ENCODE measurements around the gene PLEKHM3.

PLEKHM3 gene

DNA sequence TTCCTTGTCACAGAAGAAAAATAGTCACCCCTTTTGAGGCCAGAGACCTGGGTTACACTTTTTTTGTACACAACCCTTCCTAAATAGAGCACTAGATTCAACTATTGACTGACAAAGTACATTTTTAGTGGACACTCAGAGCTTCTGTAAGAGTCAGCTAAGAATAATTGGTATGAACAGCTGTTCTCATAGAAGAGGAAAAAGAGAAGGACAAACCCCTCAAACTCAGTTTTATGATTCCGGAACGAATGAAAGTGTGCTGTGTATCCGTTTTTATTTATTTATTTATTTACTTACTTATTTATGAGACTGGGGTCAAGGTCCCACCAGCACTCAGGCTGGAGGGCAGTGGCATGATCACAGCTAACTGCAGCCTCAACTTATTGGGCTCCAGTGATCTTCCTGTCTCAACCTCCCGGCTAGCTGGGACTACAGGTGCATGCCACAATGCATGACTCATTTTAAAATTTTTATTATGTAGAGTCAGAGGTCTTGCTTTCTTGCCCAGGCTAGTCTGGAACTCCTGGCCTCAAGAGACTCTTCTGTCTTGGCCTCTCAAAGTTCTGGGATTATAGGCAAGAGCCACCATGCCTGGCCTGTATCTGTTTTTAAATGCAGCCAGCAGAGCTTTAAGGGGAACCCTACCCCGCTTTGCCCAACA lies 219.6 kb downstream of the PLEKHM3 start:
- Histone ChIP-seq H3K27me3 (ENCODE audit: insufficient read depth, low read length, poor library complexity, severe bottlenecking) (no peaks in the 10 kb centered on the region), H3K4me2 (ENCODE audit: low read depth, low read length, poor library complexity, severe bottlenecking) (no peak overlapping the region), H3K9ac (ENCODE audit: low read depth, low read length, poor library complexity, severe bottlenecking) (no peak overlapping the region), H3K9me2 (replicated peaks; ENCODE audit: low read depth, low read length) (no peaks in the 10 kb centered on the region), H3K4me3 (ENCODE audit: low read length, poor library complexity, severe bottlenecking) (no peak overlapping the region), H3F3A (ENCODE audit: low read depth) (no peaks in the 10 kb centered on the region), H2AFZ (ENCODE audit: low read length) (no peak overlapping the region), H4K20me1 (ENCODE audit: insufficient read depth, low read length, poor library complexity, severe bottlenecking) (no peaks in the 10 kb centered on the region), H3K4me1 (ENCODE audit: insufficient read depth, low read length, poor library complexity, severe bottlenecking) (peaks cover 31% of the 10 kb centered on the region), H3K79me2 (ENCODE audit: insufficient read depth, low read length) (no peaks in the 10 kb centered on the region), H3K9me3 (ENCODE audit: insufficient read depth, low read depth, low read length) (no peaks in the 10 kb centered on the region), H3K36me3 (ENCODE audit: insufficient read depth, low read length) (no peaks in the 10 kb centered on the region)
- TF ChIP-seq EZH2phosphoT487 (IDR thresholded peaks at IDR 0.05; ENCODE audit: borderline replicate concordance) (no peak), CTCF (conservative IDR thresholded peaks at IDR 0.05; ENCODE audit: low read length) (no peak)

DNA sequence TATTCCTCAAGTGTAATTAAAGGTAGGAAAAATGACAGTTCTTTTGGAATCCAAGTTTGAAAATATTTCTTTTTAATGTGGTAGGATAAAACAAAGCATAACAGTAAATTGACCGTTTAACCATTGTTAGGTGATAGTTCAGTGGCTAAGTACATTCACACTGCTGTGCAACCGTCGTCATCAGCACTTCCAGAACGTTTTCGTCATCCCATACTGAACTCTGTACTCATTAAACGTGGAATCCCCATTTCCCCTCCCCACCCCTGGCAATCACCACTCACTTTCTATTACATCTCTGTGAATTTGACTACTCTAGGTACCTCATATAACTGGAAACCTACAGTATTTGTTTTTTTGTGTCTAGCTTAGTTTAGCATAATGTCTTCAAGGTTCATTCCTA lies 222.7 kb downstream of the PLEKHM3 start:
- peaks cover 31% of the 10 kb centered on the region for H3K4me1 ChIP-seq (ENCODE audit: insufficient read depth, low read length, poor library complexity, severe bottlenecking)
- no peaks in the 10 kb centered on the region for H3K36me3 ChIP-seq (ENCODE audit: insufficient read depth, low read length)
- no peak overlapping the region for H2AFZ ChIP-seq (ENCODE audit: low read length)
- H3K79me2 ChIP-seq (ENCODE audit: insufficient read depth, low read length), result no peaks in the 10 kb centered on the region
- no peaks in the 10 kb centered on the region for H4K20me1 ChIP-seq (ENCODE audit: insufficient read depth, low read length, poor library complexity, severe bottlenecking)
- no peaks in the 10 kb centered on the region for H3K9me2 ChIP-seq (replicated peaks; ENCODE audit: low read depth, low read length)
- H3K27me3 ChIP-seq (ENCODE audit: insufficient read depth, low read length, poor library complexity, severe bottlenecking), result no peaks in the 10 kb centered on the region
- no peak overlapping the region for H3K9ac ChIP-seq (ENCODE audit: low read depth, low read length, poor library complexity, severe bottlenecking)
- H3K9me3 ChIP-seq (ENCODE audit: insufficient read depth, low read depth, low read length), result no peaks in the 10 kb centered on the region
- no peak for TF ChIP-seq CTCF (conservative IDR thresholded peaks at IDR 0.05; ENCODE audit: low read length)
- TF ChIP-seq EZH2phosphoT487 (IDR thresholded peaks at IDR 0.05; ENCODE audit: borderline replicate concordance), result no peak
- no peaks in the 10 kb centered on the region for H3F3A ChIP-seq (ENCODE audit: low read depth)
- no peak overlapping the region for H3K4me3 ChIP-seq (ENCODE audit: low read length, poor library complexity, severe bottlenecking)
- no peak overlapping the region for H3K4me2 ChIP-seq (ENCODE audit: low read depth, low read length, poor library complexity, severe bottlenecking)

- H3F3A ChIP-seq (ENCODE audit: low read depth), result no peaks in the 10 kb centered on the region
- no peak for TF ChIP-seq CTCF (conservative IDR thresholded peaks at IDR 0.05; ENCODE audit: low read length)
- TF ChIP-seq EZH2phosphoT487 (IDR thresholded peaks at IDR 0.05; ENCODE audit: borderline replicate concordance), result no peak
- H3K4me1 ChIP-seq (ENCODE audit: insufficient read depth, low read length, poor library complexity, severe bottlenecking), result peaks cover 31% of the 10 kb centered on the region
- H3K9ac ChIP-seq (ENCODE audit: low read depth, low read length, poor library complexity, severe bottlenecking), result no peak overlapping the region
- peak overlapping the region; percentile 53 for H2AFZ ChIP-seq (ENCODE audit: low read length)
- no peaks in the 10 kb centered on the region for H3K27me3 ChIP-seq (ENCODE audit: insufficient read depth, low read length, poor library complexity, severe bottlenecking)
- no peaks in the 10 kb centered on the region for H3K9me3 ChIP-seq (ENCODE audit: insufficient read depth, low read depth, low read length)
- H3K4me2 ChIP-seq (ENCODE audit: low read depth, low read length, poor library complexity, severe bottlenecking), result peak overlapping the region; percentile 5
- no peaks in the 10 kb centered on the region for H4K20me1 ChIP-seq (ENCODE audit: insufficient read depth, low read length, poor library complexity, severe bottlenecking)
- H3K79me2 ChIP-seq (ENCODE audit: insufficient read depth, low read length), result no peaks in the 10 kb centered on the region
- H3K36me3 ChIP-seq (ENCODE audit: insufficient read depth, low read length), result no peaks in the 10 kb centered on the region
- no peak overlapping the region for H3K4me3 ChIP-seq (ENCODE audit: low read length, poor library complexity, severe bottlenecking)
- H3K9me2 ChIP-seq (replicated peaks; ENCODE audit: low read depth, low read length), result no peaks in the 10 kb centered on the region
Measured at GRCh38 chr2:207801259-207801658, 224.1 kb downstream of the PLEKHM3 start.
